HEK293 (cell line): Measurements from ENCODE around the gene PERM1.
A peak's percentile ranks its signal among the peaks of the same experiment; 100 is the strongest.

ENCODE experiments used
- CTCF ChIA-PET: fragments of 350-600 bp; formaldehyde crosslinking; extraction: SDS; loops from one replicate; lab custom pipeline; 2021; ENCODE audit warnings: antibody characterized with exemption; lab: Yijun Ruan, JAX
- POLR2A ChIA-PET: fragments of 300-600 bp; formaldehyde crosslinking; extraction: SDS; loops from one replicate; lab custom pipeline; 2020; ENCODE audit warnings: antibody characterized with exemption, inconsistent platforms; lab: Yijun Ruan, JAX
- H3K27ac ChIP-seq: fragments of 200-500 bp; sonication (Bioruptor generic); 2 replicates; pipeline ENCODE4 v1.5.1; 2014; ENCODE audit warnings: low read depth, low read length, control low read depth, inconsistent platforms; ENCODE audit errors: extremely low read depth
- H3K36me3 ChIP-seq, 2 experiments: fragments of 200-500 bp in 1 of 2; sonication (Bioruptor generic) in 1 of 2; 1 replicate in 1 of 2; 2 replicates in 1 of 2; pipeline ENCODE4 v1.5.1; 2014 to 2017; ENCODE audit warnings: inconsistent platforms in 2 of 2, low read length in 2 of 2; ENCODE audit not compliant: control insufficient read depth in 2 of 2, insufficient read depth in 1 of 2
- H3K4me1 ChIP-seq: fragments of 200-500 bp; sonication (Bioruptor generic); 2 replicates; pipeline ENCODE4 v1.5.1; 2014; ENCODE audit warnings: mild to moderate bottlenecking, low read length, inconsistent platforms; ENCODE audit not compliant: control insufficient read depth, insufficient read depth
- H3K4me3 ChIP-seq: 2 replicates; pipeline ENCODE4 v1.5.1; 2011; ENCODE audit warnings: low read depth, mild to moderate bottlenecking, control low read depth, low read length, moderate library complexity
- H3K9me3 ChIP-seq: fragments of 200-500 bp; sonication (Bioruptor generic); 2 replicates; pipeline ENCODE4 v1.5.1; 2014; ENCODE audit warnings: low read depth, low read length, inconsistent platforms; ENCODE audit not compliant: control insufficient read depth, insufficient read depth
- EGR2 ChIP-seq: fragments of 450-650 bp; formaldehyde crosslinking; IDR thresholded peaks from 2 replicates; pipeline ENCODE4 v1.5.1; 2016; ENCODE audit warnings: low read depth, missing biosample characterization, missing genetic modification characterization
- HOXC10 ChIP-seq: sonication (generic); formaldehyde crosslinking; IDR thresholded peaks from 2 replicates; pipeline ENCODE4 v1.8.1; 2023; ENCODE audit warnings: mild to moderate bottlenecking, missing genetic modification reagents
- MZF1 ChIP-seq: fragments of 450-650 bp; formaldehyde crosslinking; IDR thresholded peaks from 2 replicates; pipeline ENCODE4 v1.5.1; 2017; ENCODE audit warnings: missing biosample characterization, missing genetic modification characterization, borderline replicate concordance
- OSR2 ChIP-seq: fragments of 450-650 bp; formaldehyde crosslinking; IDR thresholded peaks from 2 replicates; pipeline ENCODE4 v1.5.1; 2016; ENCODE audit warnings: missing biosample characterization, missing genetic modification characterization
- REST ChIP-seq: fragments of 450-650 bp; formaldehyde crosslinking; IDR thresholded peaks from 2 replicates; pipeline ENCODE4 v1.5.1; 2016; ENCODE audit warnings: missing biosample characterization, missing genetic modification characterization
- SP7 ChIP-seq: fragments of 450-650 bp; formaldehyde crosslinking; IDR thresholded peaks from 2 replicates; pipeline ENCODE4 v1.5.1; 2016; ENCODE audit warnings: missing biosample characterization, missing genetic modification characterization
- ZBTB49 ChIP-seq: fragments of 450-650 bp; formaldehyde crosslinking; IDR thresholded peaks from 2 replicates; pipeline ENCODE4 v1.5.1; 2016; ENCODE audit warnings: missing biosample characterization, missing genetic modification characterization, low read depth
- ZBTB6 ChIP-seq: fragments of 450-650 bp; formaldehyde crosslinking; IDR thresholded peaks from 2 replicates; pipeline ENCODE4 v1.5.1; 2017; ENCODE audit warnings: missing biosample characterization, missing genetic modification characterization
- ZBTB7A ChIP-seq: fragments of 450-650 bp; formaldehyde crosslinking; IDR thresholded peaks from 2 replicates; pipeline ENCODE4 v1.5.1; 2016; ENCODE audit warnings: low read depth, missing biosample characterization, missing genetic modification characterization
- ZBTB8A ChIP-seq: fragments of 450-650 bp; formaldehyde crosslinking; IDR thresholded peaks from 2 replicates; pipeline ENCODE4 v1.5.1; 2016; ENCODE audit warnings: missing biosample characterization, missing genetic modification characterization
- ZNF114 ChIP-seq: fragments of 450-650 bp; formaldehyde crosslinking; IDR thresholded peaks from 2 replicates; pipeline ENCODE4 v1.5.0; 2017; ENCODE audit warnings: missing biosample characterization, missing genetic modification characterization
- ZNF157 ChIP-seq: fragments of 450-650 bp; formaldehyde crosslinking; IDR thresholded peaks from 2 replicates; pipeline ENCODE4 v1.5.1; 2016; ENCODE audit warnings: missing biosample characterization, missing genetic modification characterization
- ZNF18 ChIP-seq: fragments of 450-650 bp; formaldehyde crosslinking; IDR thresholded peaks from 2 replicates; pipeline ENCODE4 v1.5.1; 2016; ENCODE audit warnings: missing biosample characterization, missing genetic modification characterization
- ZNF280C ChIP-seq: fragments of 450-650 bp; formaldehyde crosslinking; IDR thresholded peaks from 2 replicates; pipeline ENCODE4 v1.5.1; 2016; ENCODE audit warnings: missing biosample characterization, missing genetic modification characterization
- ZNF280D ChIP-seq: fragments of 450-650 bp; formaldehyde crosslinking; IDR thresholded peaks from 2 replicates; pipeline ENCODE4 v1.5.1; 2016; ENCODE audit warnings: missing biosample characterization, missing genetic modification characterization
- ZNF350 ChIP-seq: fragments of 450-650 bp; formaldehyde crosslinking; IDR thresholded peaks from 2 replicates; pipeline ENCODE4 v1.5.0; 2017; ENCODE audit warnings: missing biosample characterization, mild to moderate bottlenecking, missing genetic modification characterization
- ZNF366 ChIP-seq: fragments of 450-650 bp; formaldehyde crosslinking; conservative IDR thresholded peaks from 2 replicates; pipeline ENCODE4 v1.5.1; 2016; ENCODE audit warnings: missing biosample characterization, missing genetic modification characterization
- ZNF433 ChIP-seq: fragments of 450-650 bp; formaldehyde crosslinking; IDR thresholded peaks from 2 replicates; pipeline ENCODE4 v1.5.1; 2016; ENCODE audit warnings: missing biosample characterization, missing genetic modification characterization, low read depth
- ZNF510 ChIP-seq: fragments of 450-650 bp; formaldehyde crosslinking; IDR thresholded peaks from 2 replicates; pipeline ENCODE4 v1.5.1; 2018; ENCODE audit warnings: mild to moderate bottlenecking, missing genetic modification characterization, missing biosample characterization; ENCODE audit not compliant: insufficient replicate concordance
- ZNF658 ChIP-seq: fragments of 450-650 bp; formaldehyde crosslinking; IDR thresholded peaks from 2 replicates; pipeline ENCODE4; 2016; ENCODE audit warnings: missing biosample characterization, missing genetic modification characterization
- ZNF76 ChIP-seq: fragments of 450-650 bp; formaldehyde crosslinking; IDR thresholded peaks from 2 replicates; pipeline ENCODE4; 2016; ENCODE audit warnings: low read depth, missing biosample characterization, missing genetic modification characterization, borderline replicate concordance
- ZNF776 ChIP-seq: fragments of 450-650 bp; formaldehyde crosslinking; IDR thresholded peaks from 2 replicates; pipeline ENCODE4 v1.5.0; 2017; ENCODE audit warnings: missing biosample characterization, missing genetic modification characterization, borderline replicate concordance

The PERM1 gene

GRCh38 chr1:938711-939489 lies 43.0 kb downstream of the PERM1 start:
- peak overlapping the region; percentile 98 for H3K27ac ChIP-seq
- no peak overlapping the region for H3K4me3 ChIP-seq
- peaks cover 49% of the 10 kb centered on the region for H3K4me1 ChIP-seq
- CTCF ChIA-PET = interaction anchor here (0.8 to 3.0 kb wide), 10 partner anchors 8 to 40 kb away, joined by 3 to 17 read pairs (median 4); partner anchors contain the start of genes PLEKHN1 and SAMD11
- POLR2A ChIA-PET = interaction anchor here (0.6 to 9.4 kb wide), 8 partner anchors 8 to 42 kb away, joined by 3 to 111 read pairs (median 6); partner anchors contain the start of genes PERM1 and SAMD11
- no peaks in the 10 kb centered on the region for H3K9me3 ChIP-seq
- peaks cover 0 to 28% of the 10 kb centered on the region in 2 experiments; a peak in 1 of 3 replicates for H3K36me3 ChIP-seq
- no peak for TF ChIP-seq ZNF433
- TF ChIP-seq ZNF280D (tag by site-specific recombination) = no peak
- peak; percentile 74 for TF ChIP-seq OSR2 (tag by site-specific recombination)
- no peak for TF ChIP-seq ZNF776 (tag by site-specific recombination)
- no peak for TF ChIP-seq ZBTB6 (tag by site-specific recombination)
- no peak for TF ChIP-seq ZNF18 (tag by site-specific recombination)
- peak; percentile 44 for TF ChIP-seq ZBTB8A (tag by site-specific recombination)
- no peak for TF ChIP-seq ZNF658
- TF ChIP-seq ZNF157 (tag by site-specific recombination) = no peak
- no peak for TF ChIP-seq REST (tag by site-specific recombination)
- no peak for TF ChIP-seq ZNF350 (tag by site-specific recombination)
- no peak for TF ChIP-seq ZNF510
- no peak for TF ChIP-seq ZBTB7A (tag by site-specific recombination)
- TF ChIP-seq EGR2 (tag by site-specific recombination) = no peak
- no peak for TF ChIP-seq HOXC10
- TF ChIP-seq ZNF76 = no peak
- TF ChIP-seq ZNF114 = no peak
- no peak; the same call in 1 of the 2 replicates for TF ChIP-seq SP7 (tag by site-specific recombination)
- no peak for TF ChIP-seq ZNF280C (tag by site-specific recombination)
- TF ChIP-seq ZNF366 (tag by site-specific recombination) = no peak
- TF ChIP-seq ZBTB49 = no peak
- TF ChIP-seq MZF1 (tag by site-specific recombination) = no peak
